Measurements from ENCODE around the gene CMIP.

GRCh38 chr16:81445143-81445961, 744 bp downstream of the CMIP start:
- TF ChIP-seq GATA2 (IDR thresholded peaks at IDR 0.05; ENCODE audit: low read depth, low read length) (no peak), GATA3 (IDR thresholded peaks at IDR 0.05; ENCODE audit: low read depth, low read length) (no peak)

Data from SH-SY5Y (cell line).